A673 (cell line): ENCODE data around the gene ARHGAP22. TPM values are rescaled to one million over a fixed set of nuclear protein-coding genes. Genes with fewer than 3 reads are reported as not detected.

Experiments used
- BruUV-seq: library from RNA; stranded (reverse); fragments of 400-500 nt; replicated peaks from 2 replicates; lab custom pipeline; 2021; lab: Mats Ljungman, UMichigan
- CTCF ChIA-PET: fragments of 300-600 bp; sonication (Branson Sonifier 250); formaldehyde crosslinking; loops from one replicate; lab custom pipeline; 2022; ENCODE audit warnings: antibody characterized with exemption; lab: Charles Lee
- POLR2A ChIA-PET: fragments of 300-600 bp; sonication (Branson Sonifier 250); formaldehyde crosslinking; loops from one replicate; lab custom pipeline; 2022; ENCODE audit warnings: antibody characterized with exemption; ENCODE audit not compliant: low non-redundant PET; lab: Charles Lee
- DNase-seq: peaks from one replicate; pipeline ENCODE4 v3.0.0-alpha.2; 2015; ENCODE audit warnings: low spot score
- H3K27ac ChIP-seq: fragments of 200-600 bp; sonication (generic); 2 replicates; pipeline ENCODE4 v1.5.1; 2016; ENCODE audit warnings: mixed run types, low read depth, mild to moderate bottlenecking, mixed read lengths, antibody characterized with exemption, low read length; ENCODE audit not compliant: poor library complexity, severe bottlenecking
- H3K27me3 ChIP-seq: fragments of 200-600 bp; sonication (generic); replicated peaks from 2 replicates; pipeline ENCODE4 v1.6.1; 2017; ENCODE audit warnings: mixed run types, low read depth, mild to moderate bottlenecking, mixed read lengths, antibody characterized with exemption, low read length; ENCODE audit not compliant: insufficient read depth, poor library complexity
- H3K36me3 ChIP-seq: fragments of 200-600 bp; sonication (generic); 2 replicates; pipeline ENCODE4 v1.6.1; 2016; ENCODE audit warnings: mixed run types, mild to moderate bottlenecking, mixed read lengths, antibody characterized with exemption, low read length; ENCODE audit not compliant: insufficient read depth, poor library complexity, severe bottlenecking
- H3K4me1 ChIP-seq: fragments of 200-600 bp; sonication (generic); 2 replicates; pipeline ENCODE4 v1.6.1; 2017; ENCODE audit warnings: mixed run types, mild to moderate bottlenecking, mixed read lengths, antibody characterized with exemption, low read length; ENCODE audit not compliant: insufficient read depth, poor library complexity, severe bottlenecking
- H3K4me3 ChIP-seq: fragments of 200-600 bp; sonication (generic); 2 replicates; pipeline ENCODE4 v1.5.1; 2016; ENCODE audit warnings: low read depth, mixed run types, mild to moderate bottlenecking, mixed read lengths, low read length; ENCODE audit not compliant: poor library complexity, severe bottlenecking
- H3K9me3 ChIP-seq: fragments of 200-600 bp; sonication (generic); 2 replicates; pipeline ENCODE4 v1.6.1; 2016; ENCODE audit warnings: mixed run types, low read depth, mild to moderate bottlenecking, mixed read lengths, antibody characterized with exemption, low read length; ENCODE audit not compliant: poor library complexity, severe bottlenecking
- CTCF ChIP-seq: fragments of 300-800, 200-600 bp; sonication (generic); conservative IDR thresholded peaks from 2 replicates; pipeline ENCODE4 v1.5.1; 2017; ENCODE audit warnings: low read depth, mild to moderate bottlenecking, antibody characterized with exemption, low read length, moderate library complexity, mixed read lengths
- EZH2 ChIP-seq: fragments of 200-600 bp; sonication (generic); IDR thresholded peaks from 2 replicates; pipeline ENCODE4 v1.6.1; 2017; ENCODE audit warnings: borderline replicate concordance, low read depth, mild to moderate bottlenecking, mixed read lengths, antibody characterized with exemption, low read length; ENCODE audit not compliant: poor library complexity, severe bottlenecking
- intact Hi-C: fragments of 100-400 bp; cut with micrococcal nuclease; formaldehyde crosslinking; loops from one replicate; pipeline ENCODE4 v1.10.0; 2022; ENCODE audit not compliant: unreplicated experiment
- total RNA-seq: library from RNA; stranded (reverse); gene quantifications from 2 replicates; pipeline ENCODE4 v1.2.3, GENCODE V29; 2021

The ARHGAP22 gene
- total RNA-seq, 1 experiment from 2014 or later = 0.47 TPM

GRCh38 chr10:48482207-48482606 is 122.7 kb downstream of the ARHGAP22 start:
- Histone ChIP-seq H3K27me3 (peaks cover 9% of the 10 kb centered on the region), H3K9me3 (no peaks in the 10 kb centered on the region), H3K4me1 (peaks cover 2% of the 10 kb centered on the region), H3K4me3 (no peak overlapping the region), H3K27ac (no peak overlapping the region), H3K36me3 (no peaks in the 10 kb centered on the region)
- ChIA-PET CTCF (no interaction called here), POLR2A (no interaction called here)
- DNase-seq = no peak
- TF ChIP-seq CTCF (no peak), EZH2 (no peak)
- BruUV-seq = no TSS peak
- intact Hi-C loops = no loop called here

GRCh38 chr10:48481385-48481784 is 123.5 kb downstream of the ARHGAP22 start:
- H3K4me1 ChIP-seq = peaks cover 9% of the 10 kb centered on the region
- no peaks in the 10 kb centered on the region for H3K36me3 ChIP-seq
- CTCF ChIA-PET = no interaction called here
- peaks cover 9% of the 10 kb centered on the region for H3K27me3 ChIP-seq
- H3K27ac ChIP-seq = no peak overlapping the region
- H3K9me3 ChIP-seq = no peaks in the 10 kb centered on the region
- no peak overlapping the region for H3K4me3 ChIP-seq
- intact Hi-C loops = no loop called here
- no peak for DNase-seq
- TF ChIP-seq EZH2 (no peak), CTCF (no peak)
- POLR2A ChIA-PET = no interaction called here
- no TSS peak for BruUV-seq

GRCh38 chr10:48480397-48481374 is 124.2 kb downstream of the ARHGAP22 start:
- Histone ChIP-seq H3K27me3 (peaks cover 6% of the 10 kb centered on the region), H3K4me3 (no peak overlapping the region), H3K4me1 (peaks cover 14% of the 10 kb centered on the region), H3K9me3 (no peaks in the 10 kb centered on the region), H3K36me3 (no peaks in the 10 kb centered on the region), H3K27ac (no peak overlapping the region)
- ChIA-PET POLR2A (no interaction called here), CTCF (no interaction called here)
- TF ChIP-seq EZH2 = no peak
- no peak for TF ChIP-seq CTCF
- intact Hi-C loops = no loop called here
- DNase-seq = no peak
- BruUV-seq = no TSS peak
